ENCODE measurements around the gene ORAI3. TPM values are rescaled to one million over a fixed set of nuclear protein-coding genes. Genes with fewer than 3 reads are reported as not detected.

Gene ORAI3
- polyA plus RNA-seq, 3 donors, result 17.7 to 19.8 (median 19.1) TPM

- no peak for DNase-seq (ENCODE audit: extremely low read depth in 1 of 11, low read depth in 9 of 11, low spot score in 4 of 11)
Observed at GRCh38 chr16:30997725-30998711, 49.1 kb downstream of the ORAI3 start.

GRCh38 chr16:30998852-30999761 is 50.2 kb downstream of the ORAI3 start:
- no peak for DNase-seq (ENCODE audit: extremely low read depth in 1 of 11, low read depth in 9 of 11, low spot score in 4 of 11)

- DNase-seq (ENCODE audit: extremely low read depth in 1 of 11, low read depth in 9 of 11, low spot score in 4 of 11), result no peak
Observed at GRCh38 chr16:31000671-31001382, 52.0 kb downstream of the ORAI3 start.

- DNase-seq (ENCODE audit: extremely low read depth in 1 of 11, low read depth in 9 of 11, low spot score in 4 of 11), result no peak
Observed at GRCh38 chr16:31001507-31002249, 52.8 kb downstream of the ORAI3 start.

GRCh38 chr16:31002250-31002700 is 53.4 kb downstream of the ORAI3 start:
- no peak for DNase-seq (ENCODE audit: extremely low read depth in 1 of 11, low read depth in 9 of 11, low spot score in 4 of 11)

- DNase-seq (ENCODE audit: extremely low read depth in 1 of 11, low read depth in 9 of 11, low spot score in 4 of 11), result no peak
Observed at GRCh38 chr16:31002862-31003341, 54.0 kb downstream of the ORAI3 start.

GRCh38 chr16:31003744-31004143 is 54.9 kb downstream of the ORAI3 start:
- DNase-seq (ENCODE audit: extremely low read depth in 1 of 11, low read depth in 9 of 11, low spot score in 4 of 11), result no peak

Other genes with a start within 250 kb of the ORAI3 start
- gene SRCAP, start 249.9 kb upstream of the ORAI3 start, polyA plus RNA-seq (ENCODE audit: insufficient read length in 3 of 3), result 10 to 100 TPM; 29.6 to 44.3 (median 39.2) TPM
- gene PHKG2, start 200.6 kb upstream of the ORAI3 start, polyA plus RNA-seq (ENCODE audit: insufficient read length in 3 of 3), result 10 to 100 TPM; 29.8 to 39.2 (median 30.1) TPM
- gene CFAP119, start 187.0 kb upstream of the ORAI3 start, polyA plus RNA-seq (ENCODE audit: insufficient read length in 3 of 3), result 10 to 100 TPM in 2 of 3 donors, 1 to 10 TPM in 1; 8.4 to 13.1 (median 12.8) TPM
- gene RNF40, start 186.7 kb upstream of the ORAI3 start, polyA plus RNA-seq (ENCODE audit: insufficient read length in 3 of 3), result 100 to 1,000 TPM; 119 to 124 (median 120) TPM
- gene ZNF629, start 161.9 kb upstream of the ORAI3 start, polyA plus RNA-seq (ENCODE audit: insufficient read length in 3 of 3), result 10 to 100 TPM; 25.6 to 31.6 (median 28.3) TPM
- 10 to 100 TPM; 32.6 to 49.7 (median 41.6) TPM for gene BCL7C, start 55.0 kb upstream of the ORAI3 start, polyA plus RNA-seq (ENCODE audit: insufficient read length in 3 of 3)
- 1 to 10 TPM; 6.5 to 8.3 (median 7.8) TPM for gene CTF1, start 52.5 kb upstream of the ORAI3 start, polyA plus RNA-seq (ENCODE audit: insufficient read length in 3 of 3)
- gene FBXL19, start 25.5 kb upstream of the ORAI3 start, polyA plus RNA-seq (ENCODE audit: insufficient read length in 3 of 3), result 10 to 100 TPM; 18.0 to 34.4 (median 32.4) TPM
- 10 to 100 TPM; 17.3 to 19.7 (median 18.7) TPM for gene SETD1A, start 8.7 kb downstream of the ORAI3 start, polyA plus RNA-seq (ENCODE audit: insufficient read length in 3 of 3)
- gene HSD3B7, start 36.1 kb downstream of the ORAI3 start, polyA plus RNA-seq (ENCODE audit: insufficient read length in 3 of 3), result 10 to 100 TPM in 1 of 3 donors, 1 to 10 TPM in 2; 7.2 to 10.7 (median 7.7) TPM
- 1 to 10 TPM; 1.2 to 2.7 (median 1.6) TPM for gene STX1B, start 61.6 kb downstream of the ORAI3 start, polyA plus RNA-seq (ENCODE audit: insufficient read length in 3 of 3)
- 10 to 100 TPM; 32.8 to 46.2 (median 39.5) TPM for gene STX4, start 84.5 kb downstream of the ORAI3 start, polyA plus RNA-seq (ENCODE audit: insufficient read length in 3 of 3)
- gene ZNF668, start 125.2 kb downstream of the ORAI3 start, polyA plus RNA-seq (ENCODE audit: insufficient read length in 3 of 3), result 1 to 10 TPM; 3.6 to 6.9 (median 5.4) TPM
- 10 to 100 TPM; 10.5 to 14.7 (median 14.0) TPM for gene ZNF646, start 125.4 kb downstream of the ORAI3 start, polyA plus RNA-seq (ENCODE audit: insufficient read length in 3 of 3)
- 1 to 10 TPM in 2 of 3 donors, under 1 TPM in 1; 0.89 to 1.8 (median 1.2) TPM for gene PRSS53, start 139.9 kb downstream of the ORAI3 start, polyA plus RNA-seq (ENCODE audit: insufficient read length in 3 of 3)
- 10 to 100 TPM; 63.3 to 80.3 (median 73.5) TPM for gene VKORC1, start 145.7 kb downstream of the ORAI3 start, polyA plus RNA-seq (ENCODE audit: insufficient read length in 3 of 3)
- 10 to 100 TPM; 29.5 to 44.1 (median 42.6) TPM for gene BCKDK, start 159.3 kb downstream of the ORAI3 start, polyA plus RNA-seq (ENCODE audit: insufficient read length in 3 of 3)
- gene KAT8, start 168.6 kb downstream of the ORAI3 start, polyA plus RNA-seq (ENCODE audit: insufficient read length in 3 of 3), result 10 to 100 TPM; 65.5 to 82.0 (median 69.7) TPM
- gene PRSS8, start 186.7 kb downstream of the ORAI3 start, polyA plus RNA-seq (ENCODE audit: insufficient read length in 3 of 3), result 10 to 100 TPM; 52.9 to 88.8 (median 62.3) TPM
- gene PRSS36, start 201.0 kb downstream of the ORAI3 start, polyA plus RNA-seq (ENCODE audit: insufficient read length in 3 of 3), result 1 to 10 TPM in 2 of 3 donors, under 1 TPM in 1; 0.78 to 1.6 (median 1.6) TPM
- 100 to 1,000 TPM; 736 to 808 (median 782) TPM for gene FUS, start 231.1 kb downstream of the ORAI3 start, polyA plus RNA-seq (ENCODE audit: insufficient read length in 3 of 3)

Data from renal cortex interstitium (tissue), 11 donors.